K562 (cell line): ENCODE data around the gene ABHD5.

ENCODE experiments used
- CTCF ChIP-seq, 3 experiments: IDR thresholded peaks in 2 of 3; conservative IDR thresholded peaks in 1 of 3; 2 replicates each; pipeline ENCODE4 v1.5.1; 2011 to 2012; ENCODE audit warnings: low read length in 3 of 3, mild to moderate bottlenecking in 3 of 3, control low read depth in 2 of 3, improper control_type of control experiment in 1 of 3, inconsistent platforms in 1 of 3, low read depth in 1 of 3, mixed read lengths in 1 of 3, moderate library complexity in 1 of 3; ENCODE audit not compliant: insufficient read depth in 2 of 3
- GTF2E2 ChIP-seq: fragments of 200-800 bp; sonication (Bioruptor generic); IDR thresholded peaks from 2 replicates; pipeline ENCODE4 v1.6.1; 2016; ENCODE audit warnings: missing genetic modification characterization, missing compliant biosample characterization
- L3MBTL2 ChIP-seq: fragments of 450-650 bp; IDR thresholded peaks from 2 replicates; pipeline ENCODE4 v1.6.1; 2016; ENCODE audit warnings: mild to moderate bottlenecking, moderate library complexity
- RAD21 ChIP-seq, 2 experiments: fragments of 250-450 bp in 1 of 2; fragments of 450-650 bp in 1 of 2; sonication (Bioruptor Pico) in 1 of 2; formaldehyde crosslinking in 1 of 2; IDR thresholded peaks in 1 of 2; conservative IDR thresholded peaks in 1 of 2; 2 replicates each; pipeline versions ENCODE4 v1.4.0 to v1.8.0; 2020 to 2022; ENCODE audit warnings: mild to moderate bottlenecking in 2 of 2, moderate library complexity in 1 of 2
- ZBTB33 ChIP-seq: sonication (generic); formaldehyde crosslinking; IDR thresholded peaks from 2 replicates; pipeline ENCODE4 v1.8.1; 2023; ENCODE audit warnings: mild to moderate bottlenecking, missing genetic modification reagents
- ZFP1 ChIP-seq: fragments of 450-650 bp; formaldehyde crosslinking; IDR thresholded peaks from 2 replicates; pipeline ENCODE4 v1.4.0; 2020; ENCODE audit warnings: mild to moderate bottlenecking, mixed read lengths

GRCh38 chr3:43733459-43734384, 43.0 kb downstream of the ABHD5 start:
- TF ChIP-seq CTCF (IDR thresholded peaks at IDR 0.05 in 2 of 3, conservative IDR thresholded peaks at IDR 0.05 in 1 of 3; ENCODE audit: insufficient read depth in 2 of 3, low read depth in 1 of 3, low read length in 3 of 3), result no peak
- no peak for TF ChIP-seq RAD21 (CRISPR knock-in tag; conservative IDR thresholded peaks at IDR 0.05 in 1 of 2, IDR thresholded peaks at IDR 0.05 in 1 of 2)
- no peak for TF ChIP-seq L3MBTL2
- no peak for TF ChIP-seq ZBTB33 (CRISPR knock-in tag)
- TF ChIP-seq GTF2E2 (tag), result no peak
- TF ChIP-seq ZFP1 (CRISPR knock-in tag), result no peak
